ENCODE measurements around the gene PLTP. TPM values are rescaled to one million over a fixed set of nuclear protein-coding genes. Genes with fewer than 3 reads are reported as not detected.

Gene PLTP
- total and polyA plus RNA-seq, 2 of the 13 experiments (the other 11 are each of a cell fraction or from before 2014, with no cell fraction given) = 16.9 to 28.6 TPM

DNA sequence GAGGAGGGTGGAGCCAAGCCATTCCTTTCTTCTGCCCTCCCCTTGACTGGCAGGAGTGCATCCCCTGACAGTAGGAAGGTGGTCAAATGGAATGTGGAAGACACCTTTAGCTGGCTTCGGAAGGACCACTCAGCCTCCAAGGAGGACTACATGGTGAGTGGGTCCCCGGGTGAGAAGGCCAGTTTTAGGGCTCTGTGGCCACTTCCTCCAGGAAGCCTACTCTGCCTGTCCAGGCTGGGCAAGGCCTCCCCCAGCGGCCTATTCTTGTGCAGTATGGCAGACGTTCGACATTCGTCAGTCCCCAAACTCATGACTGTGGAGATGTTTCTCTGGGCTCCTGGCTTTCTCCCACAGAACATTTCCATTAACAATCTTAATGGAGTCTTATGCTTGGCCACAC lies 31.7 kb upstream of the PLTP start:
- Histone ChIP-seq H3K27me3 (ENCODE audit: control insufficient read depth in 1 of 2, insufficient read depth in 2 of 2, low read length in 2 of 2) (no peaks in the 10 kb centered on the region), H3K36me3 (replicated peaks in 1 of 2; ENCODE audit: control insufficient read depth in 1 of 2, insufficient read depth in 2 of 2, low read length in 2 of 2) (peaks cover 62 to 81% of the 10 kb centered on the region in 2 experiments), H3K9me3 (ENCODE audit: low read length) (no peaks in the 10 kb centered on the region), H3K9ac (ENCODE audit: insufficient read depth, low read depth, low read length) (no peak overlapping the region), H3K4me1 (ENCODE audit: insufficient read depth, low read length) (peaks cover 28% of the 10 kb centered on the region), H3K79me2 (ENCODE audit: insufficient read depth, low read length) (no peaks in the 10 kb centered on the region), H3K4me2 (ENCODE audit: low read depth, low read length) (no peak overlapping the region), H3K4me3 (replicated peaks in 1 of 3; ENCODE audit: insufficient read depth in 1 of 3, low read depth in 2 of 3, low read length in 3 of 3) (no peak overlapping the region), H4K20me1 (ENCODE audit: insufficient read depth, low read length) (no peaks in the 10 kb centered on the region), H3K27ac (ENCODE audit: extremely low read length, insufficient read depth, low read length) (no peak overlapping the region), H2AFZ (ENCODE audit: low read length) (no peak overlapping the region)
- in situ Hi-C loops (cut with HindIII; ENCODE audit: extremely low pct_ligation_motif_present, low pct_unique_long_range_greater_than_20kb) = no loop called here
- ChIA-PET POLR2A (interaction anchor here (1.2 to 7.7 kb wide), 4 partner anchors 8 to 53 kb away, joined by 3 to 201 read pairs (median 28); partner anchors contain the start of genes CTSA, NEURL2, PCIF1 and ZNF335), CTCF (ENCODE audit: low intra/inter-chr PET ratio, low total read pairs) (no interaction called here)
- TF ChIP-seq ZNF615 (CRISPR knock-in tag; IDR thresholded peaks at IDR 0.05; ENCODE audit: borderline replicate concordance) = no peak
- TF ChIP-seq, protein P1, sequence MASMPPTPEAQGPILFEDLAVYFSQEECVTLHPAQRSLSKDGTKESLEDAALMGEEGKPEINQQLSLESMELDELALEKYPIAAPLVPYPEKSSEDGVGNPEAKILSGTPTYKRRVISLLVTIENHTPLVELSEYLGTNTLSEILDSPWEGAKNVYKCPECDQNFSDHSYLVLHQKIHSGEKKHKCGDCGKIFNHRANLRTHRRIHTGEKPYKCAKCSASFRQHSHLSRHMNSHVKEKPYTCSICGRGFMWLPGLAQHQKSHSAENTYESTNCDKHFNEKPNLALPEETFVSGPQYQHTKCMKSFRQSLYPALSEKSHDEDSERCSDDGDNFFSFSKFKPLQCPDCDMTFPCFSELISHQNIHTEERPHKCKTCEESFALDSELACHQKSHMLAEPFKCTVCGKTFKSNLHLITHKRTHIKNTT (CRISPR knock-in tag; IDR thresholded peaks at IDR 0.05) = no peak
- no peak for TF ChIP-seq KLF13 (CRISPR knock-in tag; IDR thresholded peaks at IDR 0.05)
- TF ChIP-seq ZFP37 (CRISPR knock-in tag; IDR thresholded peaks at IDR 0.05; ENCODE audit: borderline replicate concordance) = no peak
- TF ChIP-seq ATF1 (CRISPR knock-in tag; IDR thresholded peaks at IDR 0.05) = no peak
- BruUV-seq (replicated peaks) = no TSS peak
- DNase-seq (ENCODE audit: low spot score) (no peak), FAIRE-seq (no peak), ATAC-seq (no peak)
- WGBS (ENCODE audit: low lambda C conversion rate) = 93% methylated on average over 6 of the region's 6 CpGs
- intact Hi-C loops (cut with micrococcal nuclease; ENCODE audit: unreplicated experiment) = no loop called here

DNA sequence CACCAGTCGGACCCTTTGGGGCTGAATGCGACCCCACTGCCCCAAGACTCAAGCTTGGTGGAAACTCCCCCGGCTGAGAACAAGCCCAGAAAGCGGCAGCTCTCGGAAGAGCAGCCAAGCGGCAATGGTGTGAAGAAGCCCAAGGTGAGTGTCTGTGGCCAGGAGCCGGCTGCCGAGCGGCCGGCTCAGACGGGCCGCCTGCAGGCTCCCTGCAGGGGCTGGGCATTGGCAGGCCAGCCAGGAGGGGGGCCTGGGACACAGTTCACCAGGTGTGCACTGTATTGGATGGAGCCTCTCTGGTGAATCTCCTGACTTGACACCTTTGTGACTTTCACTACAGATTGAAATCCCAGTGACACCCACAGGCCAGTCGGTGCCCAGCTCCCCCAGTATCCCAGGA lies 28.5 kb upstream of the PLTP start:
- ChIA-PET POLR2A (interaction anchor here (0.7 to 1.4 kb wide), 3 partner anchors 9 to 20 kb away, joined by 3 read pairs; no protein-coding TSS in a partner anchor), CTCF (ENCODE audit: low intra/inter-chr PET ratio, low total read pairs) (no interaction called here)
- no peak overlapping the region for H3K4me2 ChIP-seq (ENCODE audit: low read depth, low read length)
- H3K4me1 ChIP-seq (ENCODE audit: insufficient read depth, low read length) = peaks cover 19% of the 10 kb centered on the region
- no TSS peak for BruUV-seq (replicated peaks)
- FAIRE-seq = no peak
- H4K20me1 ChIP-seq (ENCODE audit: insufficient read depth, low read length) = no peaks in the 10 kb centered on the region
- intact Hi-C loops (cut with micrococcal nuclease; ENCODE audit: unreplicated experiment) = no loop called here
- H3K79me2 ChIP-seq (ENCODE audit: insufficient read depth, low read length) = peaks cover 12% of the 10 kb centered on the region
- in situ Hi-C loops (cut with HindIII; ENCODE audit: extremely low pct_ligation_motif_present, low pct_unique_long_range_greater_than_20kb) = no loop called here
- no peaks in the 10 kb centered on the region for H3K9me3 ChIP-seq (ENCODE audit: low read length)
- no peak for ATAC-seq
- no peaks in the 10 kb centered on the region; a peak in 1 of 5 replicates for H3K27me3 ChIP-seq (ENCODE audit: control insufficient read depth in 1 of 2, insufficient read depth in 2 of 2, low read length in 2 of 2)
- DNase-seq (ENCODE audit: low spot score) = no peak
- H3K9ac ChIP-seq (ENCODE audit: insufficient read depth, low read depth, low read length) = no peak overlapping the region
- TF ChIP-seq MED1 (CRISPR knock-in tag; IDR thresholded peaks at IDR 0.05) (no peak), AHR (CRISPR knock-in tag; IDR thresholded peaks at IDR 0.05) (no peak), HIVEP1 (CRISPR knock-in tag; IDR thresholded peaks at IDR 0.05) (peak; percentile 35; the same call in 1 of the 2 replicates), AGO2 (optimal IDR thresholded peaks at IDR 0.05; ENCODE audit: low read depth, low read length) (peak; percentile 55), RBFOX2 (IDR thresholded peaks at IDR 0.05; ENCODE audit: low read depth, low read length) (peak; percentile 51; the same call in 1 of the 2 replicates)
- TF ChIP-seq, protein P2, sequence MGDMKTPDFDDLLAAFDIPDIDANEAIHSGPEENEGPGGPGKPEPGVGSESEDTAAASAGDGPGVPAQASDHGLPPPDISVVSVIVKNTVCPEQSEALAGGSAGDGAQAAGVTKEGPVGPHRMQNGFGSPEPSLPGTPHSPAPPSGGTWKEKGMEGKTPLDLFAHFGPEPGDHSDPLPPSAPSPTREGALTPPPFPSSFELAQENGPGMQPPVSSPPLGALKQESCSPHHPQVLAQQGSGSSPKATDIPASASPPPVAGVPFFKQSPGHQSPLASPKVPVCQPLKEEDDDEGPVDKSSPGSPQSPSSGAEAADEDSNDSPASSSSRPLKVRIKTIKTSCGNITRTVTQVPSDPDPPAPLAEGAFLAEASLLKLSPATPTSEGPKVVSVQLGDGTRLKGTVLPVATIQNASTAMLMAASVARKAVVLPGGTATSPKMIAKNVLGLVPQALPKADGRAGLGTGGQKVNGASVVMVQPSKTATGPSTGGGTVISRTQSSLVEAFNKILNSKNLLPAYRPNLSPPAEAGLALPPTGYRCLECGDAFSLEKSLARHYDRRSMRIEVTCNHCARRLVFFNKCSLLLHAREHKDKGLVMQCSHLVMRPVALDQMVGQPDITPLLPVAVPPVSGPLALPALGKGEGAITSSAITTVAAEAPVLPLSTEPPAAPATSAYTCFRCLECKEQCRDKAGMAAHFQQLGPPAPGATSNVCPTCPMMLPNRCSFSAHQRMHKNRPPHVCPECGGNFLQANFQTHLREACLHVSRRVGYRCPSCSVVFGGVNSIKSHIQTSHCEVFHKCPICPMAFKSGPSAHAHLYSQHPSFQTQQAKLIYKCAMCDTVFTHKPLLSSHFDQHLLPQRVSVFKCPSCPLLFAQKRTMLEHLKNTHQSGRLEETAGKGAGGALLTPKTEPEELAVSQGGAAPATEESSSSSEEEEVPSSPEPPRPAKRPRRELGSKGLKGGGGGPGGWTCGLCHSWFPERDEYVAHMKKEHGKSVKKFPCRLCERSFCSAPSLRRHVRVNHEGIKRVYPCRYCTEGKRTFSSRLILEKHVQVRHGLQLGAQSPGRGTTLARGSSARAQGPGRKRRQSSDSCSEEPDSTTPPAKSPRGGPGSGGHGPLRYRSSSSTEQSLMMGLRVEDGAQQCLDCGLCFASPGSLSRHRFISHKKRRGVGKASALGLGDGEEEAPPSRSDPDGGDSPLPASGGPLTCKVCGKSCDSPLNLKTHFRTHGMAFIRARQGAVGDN (CRISPR knock-in tag; IDR thresholded peaks at IDR 0.05) = peak; percentile 15; the same call in 1 of the 2 replicates
- no peak overlapping the region for H3K4me3 ChIP-seq (replicated peaks in 1 of 3; ENCODE audit: insufficient read depth in 1 of 3, low read depth in 2 of 3, low read length in 3 of 3)
- no peak overlapping the region for H3K27ac ChIP-seq (ENCODE audit: extremely low read length, insufficient read depth, low read length)
- 96% methylated on average over 13 of the region's 13 CpGs for WGBS (ENCODE audit: low lambda C conversion rate)
- H3K36me3 ChIP-seq (replicated peaks in 1 of 2; ENCODE audit: control insufficient read depth in 1 of 2, insufficient read depth in 2 of 2, low read length in 2 of 2) = peaks cover 67 to 71% of the 10 kb centered on the region in 2 experiments
- no peak overlapping the region for H2AFZ ChIP-seq (ENCODE audit: low read length)

Data from HepG2 (cell line).